ENCODE measurements around the gene SOWAHC.

Gene SOWAHC

DNA sequence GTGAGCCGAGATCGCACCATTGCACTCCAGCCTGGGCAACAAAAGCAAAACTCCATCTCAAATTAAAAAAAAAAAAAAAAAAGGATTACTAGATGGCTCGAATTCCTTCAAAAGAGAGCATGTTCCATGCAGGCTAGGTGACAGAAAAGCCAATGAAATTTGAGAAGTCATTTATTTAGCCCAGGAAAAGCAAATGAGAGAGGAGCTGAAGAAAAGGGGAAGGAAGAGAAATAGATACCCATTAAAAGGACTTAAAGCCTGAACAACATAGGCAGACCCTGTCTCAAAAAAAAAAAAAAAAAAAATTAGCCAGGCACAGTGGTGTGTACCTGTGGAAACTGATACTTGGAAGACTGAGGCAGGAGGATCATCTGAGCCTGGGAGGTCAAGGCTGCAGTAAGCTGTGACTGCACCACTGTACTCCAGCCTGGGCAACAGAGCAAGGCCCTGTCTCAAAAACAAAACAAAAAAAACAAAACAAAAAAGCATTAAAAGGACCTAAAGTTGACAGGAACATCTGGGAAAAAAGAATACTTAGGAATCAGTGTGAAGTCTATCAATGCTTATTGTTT, 11.5 kb upstream of the SOWAHC start:
- Histone ChIP-seq H3K4me3 (ENCODE audit: low read length) (no peak overlapping the region), H3K4me1 (ENCODE audit: control insufficient read depth, insufficient read depth, low read length) (peaks cover 2% of the 10 kb centered on the region), H3K36me3 (ENCODE audit: control insufficient read depth, insufficient read depth, low read length) (no peaks in the 10 kb centered on the region), H3K27me3 (ENCODE audit: control insufficient read depth, insufficient read depth, low read length) (no peaks in the 10 kb centered on the region), H3K27ac (ENCODE audit: low read depth, low read length) (no peak overlapping the region), H3K9ac (ENCODE audit: low read length) (no peak overlapping the region)

- Histone ChIP-seq H3K4me3 (ENCODE audit: low read length) (no peak overlapping the region), H3K27ac (ENCODE audit: low read depth, low read length) (no peak overlapping the region), H3K36me3 (ENCODE audit: control insufficient read depth, insufficient read depth, low read length) (no peaks in the 10 kb centered on the region), H3K4me1 (ENCODE audit: control insufficient read depth, insufficient read depth, low read length) (peaks cover 16% of the 10 kb centered on the region), H3K9ac (ENCODE audit: low read length) (no peak overlapping the region), H3K27me3 (ENCODE audit: control insufficient read depth, insufficient read depth, low read length) (no peaks in the 10 kb centered on the region)
Observed at GRCh38 chr2:109604597-109604996, 9.6 kb upstream of the SOWAHC start.

- Histone ChIP-seq H3K4me1 (ENCODE audit: control insufficient read depth, insufficient read depth, low read length) (peaks cover 36% of the 10 kb centered on the region), H3K27ac (ENCODE audit: low read depth, low read length) (no peak overlapping the region), H3K9ac (ENCODE audit: low read length) (no peak overlapping the region), H3K4me3 (ENCODE audit: low read length) (no peak overlapping the region), H3K36me3 (ENCODE audit: control insufficient read depth, insufficient read depth, low read length) (no peaks in the 10 kb centered on the region), H3K27me3 (ENCODE audit: control insufficient read depth, insufficient read depth, low read length) (no peaks in the 10 kb centered on the region)
Observed at GRCh38 chr2:109607766-109608165, 6.4 kb upstream of the SOWAHC start.

GRCh38 chr2:109609352-109610024, 4.7 kb upstream of the SOWAHC start:
- peaks cover 36% of the 10 kb centered on the region for H3K4me1 ChIP-seq (ENCODE audit: control insufficient read depth, insufficient read depth, low read length)
- H3K4me3 ChIP-seq (ENCODE audit: low read length), result peak overlapping the region; percentile 19
- no peak overlapping the region for H3K9ac ChIP-seq (ENCODE audit: low read length)
- H3K36me3 ChIP-seq (ENCODE audit: control insufficient read depth, insufficient read depth, low read length), result no peaks in the 10 kb centered on the region
- peak overlapping the region; percentile 58 for H3K27ac ChIP-seq (ENCODE audit: low read depth, low read length)
- H3K27me3 ChIP-seq (ENCODE audit: control insufficient read depth, insufficient read depth, low read length), result no peaks in the 10 kb centered on the region

DNA sequence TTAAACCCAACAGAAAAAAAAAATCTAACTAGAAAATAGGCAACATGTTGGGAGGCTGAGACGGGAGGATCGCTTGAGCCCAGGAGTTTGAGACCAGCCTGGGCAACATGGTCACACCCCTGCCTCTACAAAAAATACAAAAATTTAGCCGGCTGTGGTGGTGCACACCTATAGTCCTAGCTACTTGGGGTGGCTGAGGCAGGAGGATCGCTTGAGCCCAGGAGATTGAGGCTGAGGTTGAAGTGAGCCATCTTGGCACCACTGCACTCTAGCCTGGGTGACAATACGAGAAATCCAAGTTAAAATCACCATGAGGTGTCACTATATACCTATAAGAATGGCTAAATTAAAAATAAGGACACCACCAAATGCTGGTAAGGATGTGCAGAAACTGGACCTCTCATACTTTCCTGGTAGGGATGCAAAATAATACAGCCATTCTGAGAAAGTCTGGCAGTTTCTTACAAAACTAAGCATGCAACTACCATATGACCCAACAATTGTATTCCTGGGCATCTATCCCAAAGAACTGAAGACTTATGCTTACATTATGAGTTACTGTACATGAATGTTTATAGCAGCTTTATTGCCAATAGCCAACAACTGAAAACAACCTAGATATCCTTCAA, 2.6 kb upstream of the SOWAHC start:
- H3K4me3 ChIP-seq (ENCODE audit: low read length), result peak overlapping the region; percentile 21
- peaks cover 3% of the 10 kb centered on the region for H3K27me3 ChIP-seq (ENCODE audit: control insufficient read depth, insufficient read depth, low read length)
- H3K9ac ChIP-seq (ENCODE audit: low read length), result no peak overlapping the region
- H3K4me1 ChIP-seq (ENCODE audit: control insufficient read depth, insufficient read depth, low read length), result peaks cover 42% of the 10 kb centered on the region
- H3K27ac ChIP-seq (ENCODE audit: low read depth, low read length), result peak overlapping the region; percentile 98
- no peaks in the 10 kb centered on the region for H3K36me3 ChIP-seq (ENCODE audit: control insufficient read depth, insufficient read depth, low read length)

GRCh38 chr2:109613081-109613921, 863 bp upstream of the SOWAHC start:
- H3K27ac ChIP-seq (ENCODE audit: low read depth, low read length), result peak overlapping the region; percentile 98
- no peaks in the 10 kb centered on the region for H3K36me3 ChIP-seq (ENCODE audit: control insufficient read depth, insufficient read depth, low read length)
- H3K27me3 ChIP-seq (ENCODE audit: control insufficient read depth, insufficient read depth, low read length), result peaks cover 3% of the 10 kb centered on the region
- peak overlapping the region; percentile 78 for H3K9ac ChIP-seq (ENCODE audit: low read length)
- H3K4me1 ChIP-seq (ENCODE audit: control insufficient read depth, insufficient read depth, low read length), result peaks cover 37% of the 10 kb centered on the region
- peak overlapping the region; percentile 63 for H3K4me3 ChIP-seq (ENCODE audit: low read length)

GRCh38 chr2:109614715-109615636, 812 bp downstream of the SOWAHC start:
- peaks cover 25% of the 10 kb centered on the region for H3K4me1 ChIP-seq (ENCODE audit: control insufficient read depth, insufficient read depth, low read length)

DNA sequence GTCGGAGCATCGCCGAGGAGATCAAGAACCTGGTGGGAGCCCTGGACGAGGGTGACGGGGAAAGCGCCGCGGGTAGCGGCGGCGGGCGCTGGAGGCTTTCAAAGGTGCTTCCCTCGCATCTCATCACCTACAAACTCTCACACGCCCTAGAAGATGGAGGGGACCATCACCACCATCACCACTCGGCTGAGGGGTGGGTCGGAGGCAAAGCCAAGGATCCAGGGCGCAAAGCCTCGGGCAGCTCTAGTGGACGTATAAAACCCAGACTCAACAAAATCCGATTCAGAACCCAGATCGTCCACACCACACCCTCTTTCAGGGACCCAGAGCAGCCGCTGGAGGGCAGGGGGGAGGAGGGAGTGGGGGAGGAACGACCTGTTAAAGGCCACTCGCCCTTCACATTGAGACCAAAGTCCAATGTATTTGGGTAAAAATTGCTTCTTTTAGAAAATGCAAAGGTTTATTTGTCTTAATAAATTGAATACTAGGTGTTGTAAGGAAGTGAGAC, 1.5 kb downstream of the SOWAHC start:
- H3K4me1 ChIP-seq (ENCODE audit: control insufficient read depth, insufficient read depth, low read length), result peaks cover 24% of the 10 kb centered on the region
- peak overlapping the region; percentile 21 for H3K9ac ChIP-seq (ENCODE audit: low read length)
- peaks cover 3% of the 10 kb centered on the region for H3K27me3 ChIP-seq (ENCODE audit: control insufficient read depth, insufficient read depth, low read length)
- no peaks in the 10 kb centered on the region for H3K36me3 ChIP-seq (ENCODE audit: control insufficient read depth, insufficient read depth, low read length)
- peak overlapping the region; percentile 75 for H3K4me3 ChIP-seq (ENCODE audit: low read length)
- H3K27ac ChIP-seq (ENCODE audit: low read depth, low read length), result no peak overlapping the region

More at GRCh38 chr2:109614715-109615636, 812 bp downstream of the SOWAHC start:
- peak overlapping the region; percentile 98 for H3K27ac ChIP-seq (ENCODE audit: low read depth, low read length)
- peak overlapping the region; percentile 40 for H3K9ac ChIP-seq (ENCODE audit: low read length)
- H3K4me3 ChIP-seq (ENCODE audit: low read length), result peak overlapping the region; percentile 75
- no peaks in the 10 kb centered on the region for H3K36me3 ChIP-seq (ENCODE audit: control insufficient read depth, insufficient read depth, low read length)
- peaks cover 3% of the 10 kb centered on the region for H3K27me3 ChIP-seq (ENCODE audit: control insufficient read depth, insufficient read depth, low read length)

DNA sequence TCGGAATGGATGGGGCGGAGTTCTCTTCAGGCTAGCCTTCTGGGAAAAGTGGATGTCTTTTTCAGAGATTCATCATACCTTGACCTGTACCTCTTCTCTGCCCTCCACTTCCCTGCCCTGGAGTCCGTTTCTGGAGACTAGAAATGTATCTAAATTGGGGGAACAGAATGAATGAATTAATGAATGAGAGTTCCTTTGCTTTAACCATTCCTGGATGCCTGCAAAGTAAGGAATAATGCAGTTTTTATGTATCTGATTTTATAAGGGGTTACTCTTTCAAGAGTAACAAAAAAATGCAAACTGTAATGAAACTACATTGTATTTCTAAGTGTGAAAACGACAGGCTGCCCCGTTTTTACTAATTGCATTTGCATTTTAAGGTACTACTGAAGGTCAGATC, 2.0 kb downstream of the SOWAHC start:
- Histone ChIP-seq H3K27ac (ENCODE audit: low read depth, low read length) (no peak overlapping the region), H3K27me3 (ENCODE audit: control insufficient read depth, insufficient read depth, low read length) (peaks cover 3% of the 10 kb centered on the region), H3K9ac (ENCODE audit: low read length) (no peak overlapping the region), H3K4me1 (ENCODE audit: control insufficient read depth, insufficient read depth, low read length) (peaks cover 21% of the 10 kb centered on the region), H3K36me3 (ENCODE audit: control insufficient read depth, insufficient read depth, low read length) (no peaks in the 10 kb centered on the region), H3K4me3 (ENCODE audit: low read length) (peak overlapping the region; percentile 75)

DNA sequence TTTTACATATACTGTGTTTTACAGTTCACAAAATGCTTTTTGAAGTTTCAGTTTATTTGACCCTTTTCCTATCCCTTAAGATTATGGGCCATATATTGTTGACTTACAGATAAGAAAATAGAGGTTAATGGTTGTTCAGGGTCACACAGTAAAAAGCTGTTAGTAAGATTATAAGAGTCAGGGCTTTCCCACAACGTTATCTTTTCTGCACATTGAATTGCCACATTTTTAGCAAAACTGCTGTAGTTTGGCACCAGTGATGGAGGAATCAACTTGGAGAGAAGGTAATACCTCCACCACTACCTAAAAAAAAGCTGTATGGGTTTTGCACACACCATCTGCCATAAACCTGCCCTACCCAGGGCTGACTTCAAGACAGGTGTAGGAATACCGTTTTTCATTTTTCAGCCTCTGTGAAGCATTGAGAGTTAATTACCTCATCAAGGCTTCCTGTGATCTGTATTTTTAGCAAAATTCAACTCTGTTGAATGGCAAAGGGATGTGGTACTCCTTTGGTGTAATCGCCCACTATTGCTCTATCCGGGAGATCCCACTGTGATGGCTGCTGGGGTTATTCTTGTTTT, 5.0 kb downstream of the SOWAHC start:
- Histone ChIP-seq H3K9ac (ENCODE audit: low read length) (no peak overlapping the region), H3K4me3 (ENCODE audit: low read length) (no peak overlapping the region), H3K4me1 (ENCODE audit: control insufficient read depth, insufficient read depth, low read length) (peaks cover 6% of the 10 kb centered on the region), H3K27me3 (ENCODE audit: control insufficient read depth, insufficient read depth, low read length) (peaks cover 3% of the 10 kb centered on the region), H3K36me3 (ENCODE audit: control insufficient read depth, insufficient read depth, low read length) (no peaks in the 10 kb centered on the region), H3K27ac (ENCODE audit: low read depth, low read length) (no peak overlapping the region)

DNA sequence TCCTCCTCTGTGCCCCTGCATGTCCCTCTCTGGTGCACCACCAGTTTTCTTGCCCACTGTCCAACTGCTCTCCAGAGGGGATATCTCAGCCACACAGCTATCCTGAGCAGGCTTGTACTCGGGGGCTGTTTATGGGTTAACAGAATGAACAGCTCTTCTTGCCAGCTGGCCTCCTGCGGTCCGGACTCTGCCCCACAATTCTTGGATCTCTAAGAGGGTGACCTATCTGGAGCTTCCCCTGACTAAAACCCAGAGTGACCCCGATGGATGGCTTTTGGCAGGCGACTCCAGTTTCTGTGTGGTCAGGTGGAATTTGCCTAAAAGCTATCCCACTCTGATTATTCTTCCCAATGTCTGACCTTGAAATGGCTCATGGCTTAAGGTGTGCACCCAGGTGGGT, 9.1 kb downstream of the SOWAHC start:
- Histone ChIP-seq H3K36me3 (ENCODE audit: control insufficient read depth, insufficient read depth, low read length) (no peaks in the 10 kb centered on the region), H3K9ac (ENCODE audit: low read length) (no peak overlapping the region), H3K4me1 (ENCODE audit: control insufficient read depth, insufficient read depth, low read length) (no peaks in the 10 kb centered on the region), H3K27ac (ENCODE audit: low read depth, low read length) (no peak overlapping the region), H3K4me3 (ENCODE audit: low read length) (no peak overlapping the region), H3K27me3 (ENCODE audit: control insufficient read depth, insufficient read depth, low read length) (no peaks in the 10 kb centered on the region)

Data from rectal smooth muscle tissue (tissue), 1 donor.